Measurements from ENCODE around the gene CELF1.

Gene CELF1

GRCh38 chr11:47436726-47437125 is 116.2 kb downstream of the CELF1 start:
- H2AFZ ChIP-seq (ENCODE audit: low read length), result no peak overlapping the region
- no peak overlapping the region for H3K9ac ChIP-seq (ENCODE audit: low read depth, low read length, poor library complexity, severe bottlenecking)
- H4K20me1 ChIP-seq (ENCODE audit: insufficient read depth, low read length, poor library complexity, severe bottlenecking), result no peaks in the 10 kb centered on the region
- H3K27me3 ChIP-seq (ENCODE audit: insufficient read depth, low read length, poor library complexity, severe bottlenecking), result no peaks in the 10 kb centered on the region
- H3K4me1 ChIP-seq (ENCODE audit: insufficient read depth, low read length, poor library complexity, severe bottlenecking), result no peaks in the 10 kb centered on the region
- H3K9me2 ChIP-seq (replicated peaks; ENCODE audit: low read depth, low read length), result no peaks in the 10 kb centered on the region
- no peaks in the 10 kb centered on the region for H3K36me3 ChIP-seq (ENCODE audit: insufficient read depth, low read length)
- no peak overlapping the region for H3K4me2 ChIP-seq (ENCODE audit: low read depth, low read length, poor library complexity, severe bottlenecking)
- no peaks in the 10 kb centered on the region for H3F3A ChIP-seq (ENCODE audit: low read depth)
- H3K79me2 ChIP-seq (ENCODE audit: insufficient read depth, low read length), result no peaks in the 10 kb centered on the region
- TF ChIP-seq EZH2phosphoT487 (IDR thresholded peaks at IDR 0.05; ENCODE audit: borderline replicate concordance) (no peak), CTCF (conservative IDR thresholded peaks at IDR 0.05; ENCODE audit: low read length) (no peak)
- no peaks in the 10 kb centered on the region for H3K9me3 ChIP-seq (ENCODE audit: insufficient read depth, low read depth, low read length)
- H3K4me3 ChIP-seq (ENCODE audit: low read length, poor library complexity, severe bottlenecking), result no peak overlapping the region

GRCh38 chr11:47435687-47436086 is 117.2 kb downstream of the CELF1 start:
- TF ChIP-seq CTCF (conservative IDR thresholded peaks at IDR 0.05; ENCODE audit: low read length) (no peak), EZH2phosphoT487 (IDR thresholded peaks at IDR 0.05; ENCODE audit: borderline replicate concordance) (no peak)
- Histone ChIP-seq H3K27me3 (ENCODE audit: insufficient read depth, low read length, poor library complexity, severe bottlenecking) (no peaks in the 10 kb centered on the region), H3K79me2 (ENCODE audit: insufficient read depth, low read length) (no peaks in the 10 kb centered on the region), H4K20me1 (ENCODE audit: insufficient read depth, low read length, poor library complexity, severe bottlenecking) (no peaks in the 10 kb centered on the region), H3K9me2 (replicated peaks; ENCODE audit: low read depth, low read length) (no peaks in the 10 kb centered on the region), H3K4me2 (ENCODE audit: low read depth, low read length, poor library complexity, severe bottlenecking) (no peak overlapping the region), H3K9me3 (ENCODE audit: insufficient read depth, low read depth, low read length) (no peaks in the 10 kb centered on the region), H2AFZ (ENCODE audit: low read length) (no peak overlapping the region), H3K9ac (ENCODE audit: low read depth, low read length, poor library complexity, severe bottlenecking) (no peak overlapping the region), H3F3A (ENCODE audit: low read depth) (no peaks in the 10 kb centered on the region), H3K4me3 (ENCODE audit: low read length, poor library complexity, severe bottlenecking) (no peak overlapping the region), H3K36me3 (ENCODE audit: insufficient read depth, low read length) (no peaks in the 10 kb centered on the region), H3K4me1 (ENCODE audit: insufficient read depth, low read length, poor library complexity, severe bottlenecking) (no peaks in the 10 kb centered on the region)

- Histone ChIP-seq H3K4me2 (ENCODE audit: low read depth, low read length, poor library complexity, severe bottlenecking) (no peak overlapping the region), H3K36me3 (ENCODE audit: insufficient read depth, low read length) (no peaks in the 10 kb centered on the region), H3K9ac (ENCODE audit: low read depth, low read length, poor library complexity, severe bottlenecking) (no peak overlapping the region), H3F3A (ENCODE audit: low read depth) (no peaks in the 10 kb centered on the region), H3K9me3 (ENCODE audit: insufficient read depth, low read depth, low read length) (no peaks in the 10 kb centered on the region), H3K27me3 (ENCODE audit: insufficient read depth, low read length, poor library complexity, severe bottlenecking) (no peaks in the 10 kb centered on the region), H3K4me1 (ENCODE audit: insufficient read depth, low read length, poor library complexity, severe bottlenecking) (no peaks in the 10 kb centered on the region), H3K9me2 (replicated peaks; ENCODE audit: low read depth, low read length) (no peaks in the 10 kb centered on the region), H3K79me2 (ENCODE audit: insufficient read depth, low read length) (no peaks in the 10 kb centered on the region), H2AFZ (ENCODE audit: low read length) (no peak overlapping the region), H3K4me3 (ENCODE audit: low read length, poor library complexity, severe bottlenecking) (no peak overlapping the region), H4K20me1 (ENCODE audit: insufficient read depth, low read length, poor library complexity, severe bottlenecking) (no peaks in the 10 kb centered on the region)
- TF ChIP-seq EZH2phosphoT487 (IDR thresholded peaks at IDR 0.05; ENCODE audit: borderline replicate concordance) (no peak), CTCF (conservative IDR thresholded peaks at IDR 0.05; ENCODE audit: low read length) (no peak)
Observed at GRCh38 chr11:47434011-47434786, 118.7 kb downstream of the CELF1 start.
